AG09319 (cell line): ENCODE results near the gene SFXN4.
A peak's percentile ranks its signal among the peaks of the same experiment; 100 is the strongest.

Source experiments
- DNase-seq: peaks from one replicate; pipeline ENCODE4 v3.0.0-alpha.2; 2010; ENCODE audit warnings: low read depth; ENCODE audit errors: extremely low read depth
- TF ChIP-seq, protein P1 (sequence below): IDR thresholded peaks from 2 replicates; pipeline ENCODE4 v1.5.1; 2011; ENCODE audit warnings: low read depth, mild to moderate bottlenecking, inconsistent platforms, low read length, moderate library complexity

SFXN4 gene

DNA sequence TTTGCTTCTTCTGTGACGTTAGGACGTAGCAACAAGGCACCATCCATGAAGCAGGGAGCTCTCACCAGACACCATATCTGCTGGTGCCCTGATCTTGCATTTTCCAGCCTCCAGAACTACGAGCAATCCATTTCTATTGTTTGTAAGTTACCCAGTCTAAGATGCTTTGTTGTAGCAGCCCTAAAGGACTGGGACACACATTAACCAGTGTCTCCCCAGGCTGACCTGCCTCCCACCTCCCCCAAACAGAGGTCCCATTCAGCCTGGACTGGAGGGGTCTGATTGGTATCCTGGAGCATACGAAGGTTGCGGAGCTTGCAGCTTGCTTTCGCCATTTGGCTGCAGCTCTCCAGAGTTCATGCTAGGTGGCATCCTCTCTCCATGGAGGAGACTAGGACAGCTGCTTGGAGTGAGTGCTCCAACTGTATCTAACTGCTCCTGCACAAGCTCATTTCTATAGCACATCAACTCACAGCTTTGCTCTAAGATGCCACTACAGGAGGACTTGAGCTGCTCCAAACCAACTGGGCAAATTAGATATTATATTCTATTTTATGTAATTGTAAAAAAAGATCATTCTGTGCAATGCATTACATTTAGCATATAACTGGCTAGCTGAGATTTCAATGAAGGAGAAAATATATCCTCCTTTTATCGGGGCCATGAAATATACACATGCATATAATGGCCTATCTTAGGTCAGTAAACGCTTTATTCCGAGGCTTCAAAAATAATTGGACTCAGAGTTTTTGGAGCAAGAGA, 33.9 kb upstream of the SFXN4 start:
- TF ChIP-seq, protein P1, sequence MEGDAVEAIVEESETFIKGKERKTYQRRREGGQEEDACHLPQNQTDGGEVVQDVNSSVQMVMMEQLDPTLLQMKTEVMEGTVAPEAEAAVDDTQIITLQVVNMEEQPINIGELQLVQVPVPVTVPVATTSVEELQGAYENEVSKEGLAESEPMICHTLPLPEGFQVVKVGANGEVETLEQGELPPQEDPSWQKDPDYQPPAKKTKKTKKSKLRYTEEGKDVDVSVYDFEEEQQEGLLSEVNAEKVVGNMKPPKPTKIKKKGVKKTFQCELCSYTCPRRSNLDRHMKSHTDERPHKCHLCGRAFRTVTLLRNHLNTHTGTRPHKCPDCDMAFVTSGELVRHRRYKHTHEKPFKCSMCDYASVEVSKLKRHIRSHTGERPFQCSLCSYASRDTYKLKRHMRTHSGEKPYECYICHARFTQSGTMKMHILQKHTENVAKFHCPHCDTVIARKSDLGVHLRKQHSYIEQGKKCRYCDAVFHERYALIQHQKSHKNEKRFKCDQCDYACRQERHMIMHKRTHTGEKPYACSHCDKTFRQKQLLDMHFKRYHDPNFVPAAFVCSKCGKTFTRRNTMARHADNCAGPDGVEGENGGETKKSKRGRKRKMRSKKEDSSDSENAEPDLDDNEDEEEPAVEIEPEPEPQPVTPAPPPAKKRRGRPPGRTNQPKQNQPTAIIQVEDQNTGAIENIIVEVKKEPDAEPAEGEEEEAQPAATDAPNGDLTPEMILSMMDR, result peak; percentile 84
- no peak for DNase-seq

DNA sequence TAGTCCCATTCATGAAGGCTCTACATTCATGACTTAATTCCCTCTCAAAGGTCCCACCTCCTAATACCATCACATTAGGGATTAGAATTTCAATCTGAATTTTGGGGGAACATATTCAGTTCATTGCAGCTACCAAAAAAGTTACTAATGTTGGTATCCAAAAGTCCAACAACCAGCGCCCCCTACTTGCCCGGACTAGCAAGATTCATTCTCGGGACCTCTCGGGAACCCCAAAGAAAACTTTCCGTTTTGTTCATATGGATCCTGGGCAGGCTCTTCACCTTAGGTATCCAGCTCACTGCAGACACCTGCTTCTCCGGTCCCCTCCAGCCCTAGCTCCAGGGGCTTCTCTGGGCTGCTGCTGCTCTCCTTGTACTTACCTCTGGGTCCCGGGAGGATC, 32.9 kb upstream of the SFXN4 start:
- TF ChIP-seq, protein P1, result peak; percentile 47
- DNase-seq, result no peak

- DNase-seq, result no peak
- TF ChIP-seq, protein P1, result no peak
Measured at GRCh38 chr10:119197921-119198320, 32.4 kb upstream of the SFXN4 start.

DNA sequence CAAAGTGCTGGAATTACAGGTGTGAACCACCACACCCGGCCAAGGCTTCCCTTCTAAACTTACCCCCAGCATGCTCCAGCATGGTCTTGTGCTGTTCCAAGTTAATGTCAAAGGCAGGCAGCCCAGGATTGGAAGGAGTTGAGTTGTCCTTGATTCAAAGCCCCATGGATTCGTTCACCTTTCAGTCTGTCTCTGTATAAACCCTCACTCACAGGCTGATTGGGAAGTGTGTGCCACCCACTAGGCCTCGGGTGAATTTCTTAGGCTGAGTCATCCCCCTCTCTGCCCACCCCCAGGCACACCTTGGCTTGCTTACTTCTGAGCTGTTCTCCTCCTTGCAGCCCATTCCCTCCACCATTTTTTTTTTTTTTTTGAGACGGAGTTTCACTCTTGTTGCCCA, 26.4 kb upstream of the SFXN4 start:
- TF ChIP-seq, protein P1, result no peak
- no peak for DNase-seq

GRCh38 chr10:119190954-119191785, 25.7 kb upstream of the SFXN4 start:
- DNase-seq, result no peak
- TF ChIP-seq, protein P1, result no peak

GRCh38 chr10:119190353-119190752, 24.8 kb upstream of the SFXN4 start:
- DNase-seq, result peak; percentile 64
- TF ChIP-seq, protein P1, result no peak

DNA sequence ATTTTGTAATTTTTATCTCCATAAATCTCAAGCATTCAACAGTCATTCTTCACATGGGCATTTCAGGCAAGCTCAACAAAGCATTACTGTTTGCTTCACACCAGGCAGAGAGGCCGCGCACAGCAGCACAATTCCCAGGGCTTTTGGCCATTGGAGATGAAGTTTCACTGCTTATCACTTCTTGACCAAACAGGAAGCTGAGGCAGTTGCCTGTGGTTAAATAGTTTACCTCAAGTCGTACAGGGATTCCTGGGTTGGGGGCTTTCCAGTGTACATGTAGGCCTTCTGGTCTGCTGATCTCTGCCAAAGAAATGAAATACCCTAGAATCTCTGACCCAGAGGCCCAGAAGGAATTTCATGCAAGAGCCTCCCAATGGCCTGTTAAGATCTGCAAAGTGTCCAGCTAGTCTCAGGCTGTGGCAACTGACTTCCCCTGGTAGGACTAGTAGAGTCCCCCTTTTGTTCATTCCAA, 24.3 kb upstream of the SFXN4 start:
- TF ChIP-seq, protein P1, result no peak
- no peak for DNase-seq
